Stimulated activated CD4-positive, alpha-beta T cell treated with anti-CD3 and anti-CD28 coated beads, TNF-alpha, amount 100 ng/mL, for 1 hour (primary cell): ENCODE results near the gene ARL15.

ENCODE experiments used
- DNase-seq, 3 donors: peaks; one replicate each; pipeline ENCODE4 v3.0.0-alpha.2; 2020; ENCODE audit warnings: low read depth in 3 of 3, low spot score in 1 of 3

ARL15 gene

GRCh38 chr5:54162184-54162583 is 148.2 kb downstream of the ARL15 start:
- DNase-seq = no peak

- DNase-seq = no peak
These were observed 150.0 kb downstream of the ARL15 start for GRCh38 chr5:54160329-54160728.

DNA sequence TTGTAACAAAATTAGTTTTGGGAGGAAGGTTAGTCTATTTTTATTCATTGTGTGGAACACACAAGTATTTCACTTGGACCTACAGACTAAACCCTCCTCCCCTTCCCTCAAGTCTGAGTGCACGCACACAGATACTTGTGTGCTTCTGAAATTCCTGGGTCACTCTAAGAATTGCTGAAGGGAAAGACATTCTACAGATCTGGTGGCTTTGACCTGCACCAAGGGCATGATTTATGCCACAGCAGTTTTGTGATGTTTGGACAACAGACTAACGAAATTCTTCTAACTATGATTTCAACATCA is 150.5 kb downstream of the ARL15 start:
- no peak for DNase-seq

DNA sequence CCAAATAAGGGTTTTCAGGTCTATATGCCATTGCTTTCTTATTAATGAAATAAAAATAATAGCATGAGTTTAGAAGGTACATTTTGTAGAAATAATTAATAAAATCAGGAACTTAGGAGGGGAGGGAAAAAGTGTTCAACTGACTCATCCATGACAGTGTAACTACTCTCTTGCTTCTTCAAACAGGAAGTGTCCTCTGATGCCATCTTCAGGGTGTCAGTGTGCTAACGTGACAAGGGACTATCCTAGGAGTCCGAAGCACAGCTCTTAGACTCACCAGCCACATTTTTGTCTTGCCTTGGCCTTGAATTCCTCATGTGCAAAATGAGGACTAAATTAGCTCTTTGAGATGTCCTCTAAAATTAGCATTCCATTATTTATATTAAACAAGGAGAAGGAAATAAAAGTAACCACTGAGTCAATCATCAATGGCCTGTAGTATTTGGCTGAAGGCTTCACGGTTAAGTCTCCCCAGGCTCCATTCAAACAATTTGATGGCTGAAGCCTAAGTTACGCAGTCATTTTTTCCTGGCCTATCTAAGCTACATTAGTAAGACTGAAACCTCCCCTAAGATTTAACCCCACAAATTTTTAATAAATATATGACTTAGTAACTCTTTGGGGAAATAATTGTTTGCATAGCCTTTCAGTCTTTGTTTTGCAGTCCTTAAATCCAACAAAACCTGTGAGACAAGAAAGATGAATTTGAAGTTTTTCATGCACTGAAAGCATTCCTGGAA is 151.1 kb downstream of the ARL15 start:
- no peak for DNase-seq

DNA sequence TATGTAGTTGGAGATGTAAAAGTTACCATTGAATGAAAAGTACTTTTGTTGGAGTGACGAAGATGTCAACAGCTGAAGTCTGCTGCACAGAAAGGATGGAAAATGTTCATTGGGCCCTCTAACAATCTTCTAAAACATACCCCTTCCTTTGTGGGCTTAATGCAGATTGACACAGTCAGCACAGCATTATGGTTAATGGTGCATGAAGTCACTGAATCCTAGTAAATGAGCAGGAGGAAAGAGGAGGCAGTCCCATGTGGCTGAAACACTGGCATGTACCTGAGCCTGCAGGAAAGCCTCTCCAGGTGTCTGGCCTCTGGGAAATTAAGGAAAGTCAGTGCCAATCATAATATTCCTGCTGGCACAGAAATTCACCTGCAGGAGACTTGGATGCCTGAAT is 153.8 kb downstream of the ARL15 start:
- DNase-seq = no peak

DNA sequence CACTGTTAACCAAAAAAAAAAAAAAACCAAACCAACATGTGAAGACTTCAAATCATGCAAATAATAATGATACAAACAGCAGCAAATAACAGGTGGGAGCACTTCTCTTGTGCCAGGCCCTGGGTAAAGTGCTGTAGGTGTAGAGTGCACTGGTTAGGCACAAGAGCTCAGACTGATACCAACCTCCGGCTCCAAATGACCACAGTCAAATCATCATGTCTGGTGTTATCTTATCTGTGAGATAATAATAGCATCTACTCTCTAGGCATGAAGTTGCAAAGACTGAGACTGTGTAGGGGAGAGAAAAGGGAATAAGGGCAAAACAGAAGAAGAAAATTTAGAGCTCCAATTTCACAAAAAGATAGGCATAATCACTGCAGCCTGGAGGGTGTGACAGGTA is 159.5 kb downstream of the ARL15 start:
- DNase-seq = no peak

DNA sequence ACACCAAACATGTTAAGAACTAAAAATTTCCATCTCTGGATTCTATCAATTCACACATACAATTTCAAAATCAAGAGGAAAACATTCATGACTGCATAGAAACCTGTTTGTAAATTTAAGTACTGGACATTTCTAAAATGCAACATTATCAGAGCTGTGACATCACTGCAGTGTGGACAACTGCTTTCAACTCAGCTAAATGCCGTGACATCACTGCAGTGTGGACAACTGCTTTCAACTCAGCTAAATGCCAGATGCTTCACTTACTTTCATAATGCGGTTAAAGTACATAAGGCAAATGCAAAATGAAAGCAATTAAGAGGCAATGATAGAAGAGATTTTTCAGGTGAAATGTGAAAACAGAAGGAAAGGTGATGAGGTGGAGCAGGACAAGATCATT is 161.5 kb downstream of the ARL15 start:
- no peak for DNase-seq

- DNase-seq = no peak
These were observed 162.1 kb downstream of the ARL15 start for GRCh38 chr5:54148067-54148845.

GRCh38 chr5:54146916-54147315 is 163.5 kb downstream of the ARL15 start:
- DNase-seq = no peak

DNA sequence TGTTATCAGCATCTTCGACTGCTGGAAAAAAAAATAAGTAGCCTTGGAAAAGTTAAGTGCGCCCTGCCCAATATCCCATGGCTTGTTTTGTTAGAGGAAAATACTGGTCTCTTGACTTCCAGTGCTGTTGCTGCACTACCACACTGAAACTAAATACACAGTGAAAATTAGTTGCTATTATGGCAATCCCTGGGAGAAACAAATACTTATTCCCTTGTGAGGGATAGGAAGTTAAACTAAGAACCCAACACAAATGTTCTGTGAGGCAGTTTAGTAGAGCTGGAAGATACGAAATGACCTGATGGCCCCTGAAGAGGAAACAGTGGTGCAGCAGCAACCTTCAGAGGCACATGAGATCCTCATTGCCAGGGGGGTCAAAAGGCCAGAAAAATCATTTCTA is 164.0 kb downstream of the ARL15 start:
- DNase-seq = no peak

DNA sequence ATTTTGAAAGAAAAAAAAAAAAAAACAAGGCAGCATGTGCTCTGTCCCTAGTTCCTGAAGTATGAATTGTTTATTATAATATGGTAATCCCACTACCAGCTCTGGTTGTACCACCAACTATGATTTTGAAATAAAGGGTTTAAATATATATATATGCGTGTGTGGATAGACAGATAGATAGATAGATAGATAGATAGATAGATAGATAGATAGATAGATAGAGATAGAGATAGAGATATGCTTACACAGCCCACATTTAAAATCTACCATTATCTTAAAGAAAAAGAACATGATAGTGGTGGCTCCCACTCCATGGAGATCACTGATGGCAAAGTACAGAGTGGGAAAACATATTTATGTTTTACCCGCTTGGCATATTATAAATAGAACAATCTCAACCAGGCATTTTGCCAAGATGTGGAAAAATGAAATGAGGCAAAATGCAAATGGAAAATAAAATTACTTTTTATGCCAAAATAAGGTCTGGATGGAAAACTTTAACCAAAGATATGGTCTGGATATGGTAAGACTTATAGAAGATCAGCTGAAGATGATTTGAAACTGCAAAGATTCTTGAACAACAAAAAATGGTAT is 170.0 kb downstream of the ARL15 start:
- no peak for DNase-seq

- DNase-seq = no peak
These were observed 173.6 kb downstream of the ARL15 start for GRCh38 chr5:54136516-54137440.

DNA sequence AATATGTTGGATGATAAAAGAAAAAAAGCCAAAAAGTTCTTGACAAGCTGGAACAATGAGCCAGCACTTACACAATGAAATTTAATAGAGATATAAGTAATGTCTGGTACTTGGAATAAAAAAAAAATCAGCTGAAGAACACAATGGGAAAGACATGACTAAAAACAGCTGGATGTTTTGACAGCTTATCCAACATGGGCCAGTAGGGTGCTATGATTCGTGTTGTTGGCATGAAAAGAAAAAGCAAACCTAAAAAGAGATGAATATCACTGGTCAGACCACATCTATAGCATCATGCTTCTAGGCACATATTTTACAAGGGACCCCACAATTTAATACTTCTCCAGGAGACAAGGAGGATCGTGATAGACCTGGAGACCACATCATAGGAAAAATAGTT is 175.3 kb downstream of the ARL15 start:
- no peak for DNase-seq

DNA sequence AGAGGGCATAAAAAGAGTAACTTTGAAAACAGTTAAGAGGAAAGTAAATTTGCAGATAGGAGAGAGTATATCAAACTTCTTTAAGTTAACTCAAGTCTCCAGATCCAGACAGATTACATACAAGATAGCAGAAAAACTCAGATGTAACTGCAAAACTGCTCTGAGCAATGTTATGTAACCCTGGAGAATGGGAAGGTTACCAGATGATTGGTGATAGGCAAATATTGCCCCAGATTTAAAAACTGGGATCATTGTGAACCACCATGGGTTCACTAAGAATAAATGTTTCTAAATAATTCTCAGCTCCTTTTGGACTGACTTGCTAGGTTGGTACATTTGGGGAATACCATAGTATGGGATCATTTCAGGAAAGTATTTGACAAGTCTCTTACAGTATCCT is 176.5 kb downstream of the ARL15 start:
- no peak for DNase-seq

- no peak for DNase-seq
These were observed 189.9 kb downstream of the ARL15 start for GRCh38 chr5:54120473-54120872.

DNA sequence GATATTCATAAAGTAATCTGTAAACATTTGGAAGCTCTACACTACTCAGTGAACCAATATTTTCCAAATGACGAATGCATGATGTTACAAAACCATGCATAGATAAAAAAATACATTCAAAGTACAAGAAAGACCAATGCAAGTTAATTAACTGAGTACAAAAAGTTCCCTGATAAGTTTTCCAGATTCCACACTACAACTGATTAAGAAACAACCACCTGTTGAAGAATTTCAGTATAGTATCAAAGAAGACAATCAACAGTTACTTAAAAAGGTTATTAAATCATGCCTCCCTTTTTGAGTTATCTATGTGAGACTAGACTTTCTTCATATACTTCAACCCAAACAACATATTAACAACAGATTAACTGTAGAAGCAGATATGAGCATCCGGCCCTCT is 192.4 kb downstream of the ARL15 start:
- DNase-seq = no peak

DNA sequence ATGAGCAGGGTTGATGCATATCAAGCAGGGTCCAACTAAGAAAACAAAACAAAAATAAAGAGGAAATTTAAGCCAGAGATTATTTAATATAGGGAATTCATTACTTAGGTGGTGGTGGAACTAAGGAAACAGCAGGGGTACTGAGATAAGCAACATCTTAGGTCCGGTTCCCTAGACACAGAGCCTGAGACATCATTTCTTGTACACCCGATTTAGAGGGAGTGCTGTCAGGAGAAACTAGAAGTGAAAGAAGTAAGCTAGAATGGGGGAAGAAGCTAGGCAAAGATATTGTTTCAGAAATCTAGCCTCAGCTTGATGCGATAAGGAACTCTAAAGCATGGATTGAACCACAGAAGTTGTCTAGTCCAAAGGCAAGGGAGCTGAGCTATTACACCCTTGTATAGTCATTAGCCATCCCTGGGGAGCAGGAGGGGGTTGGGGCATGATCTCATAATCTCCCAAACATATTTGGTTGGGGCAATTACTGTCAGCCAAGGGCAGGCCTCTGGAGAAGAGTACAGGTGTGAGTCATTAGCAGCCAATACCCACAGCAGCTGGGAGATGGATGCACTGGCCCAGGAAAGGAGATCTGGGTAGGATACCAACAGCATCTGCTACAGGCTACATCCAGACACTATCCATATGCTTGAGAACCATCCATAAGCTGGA is 194.5 kb downstream of the ARL15 start:
- no peak for DNase-seq

DNA sequence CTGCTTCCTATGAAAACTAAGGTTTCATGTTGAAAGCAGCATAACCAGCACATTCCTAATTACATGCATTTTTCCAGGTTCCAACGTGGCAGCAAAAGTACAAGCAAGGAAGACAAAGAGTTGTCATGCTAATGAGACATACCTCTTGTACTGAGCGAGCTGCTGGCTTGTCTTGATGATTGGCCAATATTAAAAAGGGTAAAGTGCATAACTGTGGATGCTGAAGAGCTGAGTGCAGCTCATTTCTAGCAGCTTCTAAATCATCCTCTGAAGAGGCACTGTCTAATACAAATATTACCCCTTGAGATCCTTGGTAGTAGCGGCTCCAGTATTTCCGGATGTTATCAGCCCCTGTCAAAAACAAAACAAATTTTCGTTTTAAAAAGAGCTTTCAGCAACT is 197.3 kb downstream of the ARL15 start:
- DNase-seq = no peak

- DNase-seq = no peak
These were observed 200.6 kb downstream of the ARL15 start for GRCh38 chr5:54109626-54110330.

DNA sequence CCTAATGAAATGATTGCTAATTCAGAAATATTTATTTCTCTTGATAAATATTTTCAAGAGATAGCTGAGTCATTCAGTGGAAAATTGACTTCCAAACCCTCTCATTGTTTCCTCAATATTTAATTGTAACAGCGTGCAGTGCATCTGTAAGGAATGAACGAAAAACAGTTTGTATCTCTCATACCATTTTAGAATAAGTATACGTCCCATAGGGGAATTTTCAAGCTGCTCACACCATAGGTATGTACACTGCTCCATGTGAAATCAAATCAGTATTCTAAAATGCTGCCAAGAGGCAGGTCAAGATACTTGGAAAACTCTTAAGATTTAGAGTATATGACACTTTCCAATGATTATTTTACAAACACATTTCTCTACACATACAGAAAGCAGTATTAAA is 202.2 kb downstream of the ARL15 start:
- DNase-seq = no peak
